Prostate gland (tissue), 2 donors: ENCODE measurements around the gene CD101.

Experiments used
- CTCF ChIP-seq, 4 experiments: fragments of 200-600 bp in 2 of 4; fragments of 450-650 bp in 2 of 4; sonication (generic) in 2 of 4; IDR thresholded peaks; 1 replicate in 3 of 4; 2 replicates in 1 of 4; pipeline ENCODE4 v1.5.1; 2016 to 2019; ENCODE audit warnings: antibody characterized with exemption in 4 of 4, mild to moderate bottlenecking in 2 of 4, moderate library complexity in 2 of 4
- POLR2A ChIP-seq: fragments of 450-650 bp; IDR thresholded peaks from one replicate; pipeline ENCODE4 v1.6.1; 2016; ENCODE audit warnings: antibody characterized with exemption, mild to moderate bottlenecking

- TF ChIP-seq CTCF (IDR thresholded peaks at IDR 0.05) (no peak), POLR2A (no peak)
These were observed 57.2 kb downstream of the CD101 start for GRCh38 chr1:117058810-117059209.
